CD14-positive monocyte (primary cell): ENCODE measurements around the gene ZNF700. TPM values are rescaled to one million over a fixed set of nuclear protein-coding genes. Genes with fewer than 3 reads are reported as not detected.
A peak's percentile ranks its signal among the peaks of the same experiment; 100 is the strongest.

Source experiments
- DNase-seq, 3 donors: peaks; one replicate each; pipeline ENCODE4 v3.0.0-alpha.2; 2011 to 2022
- H2AFZ ChIP-seq: 2 replicates; pipeline ENCODE4 v1.6.0; 2012; ENCODE audit warnings: mild to moderate bottlenecking, low read depth, low read length, inconsistent platforms; ENCODE audit not compliant: insufficient read depth, poor library complexity, severe bottlenecking
- H3K27ac ChIP-seq, 2 donors: 1 replicate in 1 of 2; 2 replicates in 1 of 2; pipeline ENCODE4 v1.5.1; 2012 to 2013; ENCODE audit warnings: low read length in 2 of 2, control low read depth in 1 of 2, inconsistent platforms in 1 of 2, low read depth in 1 of 2, mild to moderate bottlenecking in 1 of 2
- H3K27me3 ChIP-seq, 2 donors: one replicate each; pipeline versions ENCODE4 v1.6.0 to v1.6.1; 2011 to 2013; ENCODE audit warnings: low read length in 2 of 2; ENCODE audit not compliant: control insufficient read depth in 2 of 2, insufficient read depth in 2 of 2
- H3K36me3 ChIP-seq, 2 donors: replicated peaks in 1 of 2; 1 replicate in 1 of 2; 2 replicates in 1 of 2; pipeline versions ENCODE4 v1.5.1 to v1.6.1; 2012 to 2013; ENCODE audit warnings: low read length in 2 of 2, control low read depth in 1 of 2, inconsistent platforms in 1 of 2, mild to moderate bottlenecking in 1 of 2; ENCODE audit not compliant: insufficient read depth in 2 of 2, control insufficient read depth in 1 of 2
- H3K4me1 ChIP-seq, 2 donors: 1 replicate in 1 of 2; 2 replicates in 1 of 2; pipeline versions ENCODE4 v1.5.1 to v1.6.1; 2012 to 2013; ENCODE audit warnings: low read length in 2 of 2, control low read depth in 1 of 2, inconsistent platforms in 1 of 2, mild to moderate bottlenecking in 1 of 2, moderate library complexity in 1 of 2; ENCODE audit not compliant: insufficient read depth in 2 of 2, control insufficient read depth in 1 of 2
- H3K4me2 ChIP-seq: replicated peaks from 2 replicates; pipeline ENCODE3; 2012; ENCODE audit warnings: low read length, moderate library complexity, mild to moderate bottlenecking; ENCODE audit not compliant: poor library complexity, severe bottlenecking; ENCODE audit errors: extremely low read depth
- H3K4me3 ChIP-seq, 3 experiments: fragments of 200-600 bp in 1 of 3; sonication (generic) in 1 of 3; replicated peaks in 1 of 3; 1 replicate in 2 of 3; 2 replicates in 1 of 3; pipeline ENCODE4 v1.5.1; 2011 to 2013; ENCODE audit warnings: low read length in 3 of 3, mild to moderate bottlenecking in 3 of 3, control low read depth in 2 of 3, low read depth in 2 of 3, inconsistent platforms in 1 of 3, moderate library complexity in 1 of 3
- H3K79me2 ChIP-seq: 2 replicates; pipeline ENCODE4 v1.6.0; 2012; ENCODE audit warnings: mild to moderate bottlenecking, control low read depth, inconsistent platforms, low read length, moderate library complexity; ENCODE audit not compliant: insufficient read depth
- H3K9ac ChIP-seq: 2 replicates; pipeline ENCODE4 v1.6.0; 2017; ENCODE audit warnings: low read length, mild to moderate bottlenecking; ENCODE audit not compliant: insufficient read depth, poor library complexity, severe bottlenecking
- H3K9me3 ChIP-seq, 2 donors: replicated peaks in 1 of 2; 1 replicate in 1 of 2; 2 replicates in 1 of 2; pipeline versions ENCODE4 v1.5.1 to v1.6.1; 2012 to 2013; ENCODE audit warnings: low read length in 2 of 2, control low read depth in 1 of 2; ENCODE audit not compliant: control insufficient read depth in 1 of 2, insufficient read depth in 1 of 2
- H4K20me1 ChIP-seq: 2 replicates; pipeline ENCODE4 v1.6.0; 2012; ENCODE audit warnings: mild to moderate bottlenecking, low read length, control low read depth, moderate library complexity; ENCODE audit not compliant: insufficient read depth
- H3K27ac Mint-ChIP-seq, 7 donors: one replicate each; pipeline ENCODE4 v1.8.0; 2020; ENCODE audit warnings: mild to moderate bottlenecking in 7 of 7, mixed read lengths in 7 of 7, moderate library complexity in 6 of 7, inconsistent platforms in 2 of 7
- H3K27me3 Mint-ChIP-seq, 3 donors: one replicate each; pipeline ENCODE4 v1.8.0; 2021 to 2022; ENCODE audit warnings: low read depth in 3 of 3, mild to moderate bottlenecking in 3 of 3, mixed read lengths in 3 of 3, moderate library complexity in 3 of 3, inconsistent platforms in 1 of 3
- H3K36me3 Mint-ChIP-seq, 2 donors: one replicate each; pipeline ENCODE4 v1.8.0; 2020; ENCODE audit warnings: mixed read lengths in 2 of 2, inconsistent platforms in 1 of 2, mild to moderate bottlenecking in 1 of 2
- H3K4me1 Mint-ChIP-seq: one replicate; pipeline ENCODE4 v1.8.0; 2020; ENCODE audit warnings: mild to moderate bottlenecking, mixed read lengths
- H3K4me3 Mint-ChIP-seq, 2 donors: one replicate each; pipeline ENCODE4 v1.8.0; 2020; ENCODE audit warnings: mild to moderate bottlenecking in 2 of 2, mixed read lengths in 2 of 2, moderate library complexity in 1 of 2
- H3K9me3 Mint-ChIP-seq, 7 donors: one replicate each; pipeline ENCODE4 v1.8.0; 2020 to 2022; ENCODE audit warnings: mixed read lengths in 7 of 7, mild to moderate bottlenecking in 6 of 7, moderate library complexity in 6 of 7, inconsistent platforms in 2 of 7
- WGBS: methylation state at CpG from one replicate; pipeline ENCODE4 v1.1.5; 2013; ENCODE audit warnings: missing lambda C conversion rate; ENCODE audit not compliant: insufficient coverage; 5-methylcytosine and 5-hydroxymethylcytosine counted together
- intact Hi-C, 2 donors: fragments of 100-400 bp; cut with micrococcal nuclease; formaldehyde crosslinking; loops; one replicate each; pipeline versions ENCODE4 v1.15.0 to v1.15.1; 2023
- polyA plus RNA-seq, 3 donors: library from polyadenylated mRNA; depleted of rRNA in 1 of 3; unstranded in 2 of 3; stranded (reverse) in 1 of 3; fragments of 300-500 nt in 2 of 3; fragments of >200 nt in 1 of 3; fragmentation: Illumina TruSeq in 2 of 3; gene quantifications; 1 replicate in 2 of 3; 2 replicates in 1 of 3; pipeline ENCODE4 v1.2.3, GENCODE V29; 2012 to 2021
- TF ChIP-seq, protein P1 (sequence below): fragments of 200-600 bp; IDR thresholded peaks from one replicate; pipeline ENCODE4 v1.8.0; 2022; ENCODE audit warnings: antibody characterized with exemption, mild to moderate bottlenecking

ZNF700 gene
- polyA plus RNA-seq, 3 donors: 1.1 to 18.3 (median 1.2) TPM

DNA sequence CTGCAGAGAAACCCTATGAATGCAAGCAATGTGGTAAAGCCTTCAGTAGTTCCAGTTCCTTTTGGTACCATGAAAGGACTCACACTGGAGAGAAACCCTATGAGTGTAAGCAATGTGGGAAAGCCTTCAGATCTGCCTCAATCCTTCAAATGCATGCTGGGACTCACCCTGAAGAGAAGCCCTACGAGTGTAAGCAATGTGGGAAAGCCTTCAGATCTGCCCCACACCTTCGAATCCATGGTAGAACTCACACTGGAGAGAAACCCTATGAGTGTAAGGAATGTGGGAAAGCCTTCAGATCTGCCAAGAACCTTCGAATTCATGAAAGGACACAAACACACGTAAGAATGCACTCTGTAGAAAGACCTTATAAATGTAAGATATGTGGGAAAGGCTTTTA lies 54.6 kb downstream of the ZNF700 start:
- no peaks in the 10 kb centered on the region for H3K27me3 ChIP-seq
- H3K27me3 Mint-ChIP-seq: peaks cover 0 to 3% (median 2%) of the 10 kb centered on the region in 3 donors
- intact Hi-C loops: no loop called here
- H3K27ac ChIP-seq: no peak overlapping the region
- no peak overlapping the region for H3K9ac ChIP-seq
- peak overlapping the region in 1 of 3 experiments; percentile 42 for H3K4me3 ChIP-seq
- no peaks in the 10 kb centered on the region for H3K4me1 Mint-ChIP-seq
- H3K4me1 ChIP-seq: no peaks in the 10 kb centered on the region
- H3K36me3 ChIP-seq: peaks cover 13 to 32% of the 10 kb centered on the region in 2 donors
- H4K20me1 ChIP-seq: no peaks in the 10 kb centered on the region
- H3K9me3 Mint-ChIP-seq: peaks cover 39 to 92% (median 87%) of the 10 kb centered on the region in 7 donors
- DNase-seq: no peak
- no peak overlapping the region for H3K27ac Mint-ChIP-seq
- TF ChIP-seq, protein P1, sequence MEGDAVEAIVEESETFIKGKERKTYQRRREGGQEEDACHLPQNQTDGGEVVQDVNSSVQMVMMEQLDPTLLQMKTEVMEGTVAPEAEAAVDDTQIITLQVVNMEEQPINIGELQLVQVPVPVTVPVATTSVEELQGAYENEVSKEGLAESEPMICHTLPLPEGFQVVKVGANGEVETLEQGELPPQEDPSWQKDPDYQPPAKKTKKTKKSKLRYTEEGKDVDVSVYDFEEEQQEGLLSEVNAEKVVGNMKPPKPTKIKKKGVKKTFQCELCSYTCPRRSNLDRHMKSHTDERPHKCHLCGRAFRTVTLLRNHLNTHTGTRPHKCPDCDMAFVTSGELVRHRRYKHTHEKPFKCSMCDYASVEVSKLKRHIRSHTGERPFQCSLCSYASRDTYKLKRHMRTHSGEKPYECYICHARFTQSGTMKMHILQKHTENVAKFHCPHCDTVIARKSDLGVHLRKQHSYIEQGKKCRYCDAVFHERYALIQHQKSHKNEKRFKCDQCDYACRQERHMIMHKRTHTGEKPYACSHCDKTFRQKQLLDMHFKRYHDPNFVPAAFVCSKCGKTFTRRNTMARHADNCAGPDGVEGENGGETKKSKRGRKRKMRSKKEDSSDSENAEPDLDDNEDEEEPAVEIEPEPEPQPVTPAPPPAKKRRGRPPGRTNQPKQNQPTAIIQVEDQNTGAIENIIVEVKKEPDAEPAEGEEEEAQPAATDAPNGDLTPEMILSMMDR: no peak
- no peak overlapping the region for H3K4me3 Mint-ChIP-seq
- H3K4me2 ChIP-seq: no peak overlapping the region
- peaks cover 75 to 87% of the 10 kb centered on the region in 2 donors for H3K9me3 ChIP-seq
- no CpG with 5 or more reads among the region's 4 CpGs for WGBS
- H3K79me2 ChIP-seq: no peaks in the 10 kb centered on the region
- H2AFZ ChIP-seq: no peak overlapping the region
- peaks cover 37 to 51% of the 10 kb centered on the region in 2 donors for H3K36me3 Mint-ChIP-seq

DNA sequence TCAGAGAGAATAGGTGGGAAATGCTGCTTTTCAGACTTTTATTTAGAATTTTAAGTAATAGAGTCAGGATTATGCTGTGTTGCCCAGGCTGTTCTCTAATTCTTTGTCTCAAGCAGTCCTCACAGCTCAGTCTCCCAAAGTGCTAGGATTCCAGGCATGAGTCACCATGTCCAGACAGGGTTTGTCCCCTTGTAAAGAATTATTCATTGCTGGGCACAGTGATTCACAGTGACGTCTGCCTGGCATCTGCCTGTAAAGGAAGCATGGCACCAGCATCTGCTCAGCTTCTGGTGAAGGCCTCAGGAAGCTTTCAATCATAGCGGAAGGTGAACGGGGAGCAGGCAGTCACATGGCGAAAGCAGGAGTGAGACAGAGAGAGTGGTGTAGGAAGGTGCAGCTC lies 57.6 kb downstream of the ZNF700 start:
- H3K27ac Mint-ChIP-seq: no peak overlapping the region
- H3K79me2 ChIP-seq: peaks cover under 1% of the 10 kb centered on the region
- H3K4me3 Mint-ChIP-seq: no peak overlapping the region
- no peaks in the 10 kb centered on the region for H3K27me3 ChIP-seq
- 92% methylated on average over 1 of the region's 4 CpGs for WGBS
- peak in 1 of 3 donors; percentile 13 for DNase-seq
- H3K9me3 Mint-ChIP-seq: peaks cover 28 to 71% (median 62%) of the 10 kb centered on the region in 7 donors
- H3K36me3 Mint-ChIP-seq: peaks cover 17 to 31% of the 10 kb centered on the region in 2 donors
- H3K4me1 ChIP-seq: peaks cover 0 to 4% of the 10 kb centered on the region in 2 donors
- intact Hi-C loops: loop anchor here in 1 of 2 donors (10.0 kb wide), 1 partner anchor 168 kb away; the partner anchor contains the start of gene ZNF440
- peaks cover 11 to 21% of the 10 kb centered on the region in 2 donors for H3K36me3 ChIP-seq
- no peak overlapping the region for H2AFZ ChIP-seq
- no peak overlapping the region for H3K9ac ChIP-seq
- TF ChIP-seq, protein P1: no peak
- H3K4me2 ChIP-seq: no peak overlapping the region
- no peak overlapping the region for H3K4me3 ChIP-seq
- H3K4me1 Mint-ChIP-seq: peaks cover 2% of the 10 kb centered on the region
- peaks cover 0 to 8% (median 2%) of the 10 kb centered on the region in 3 donors for H3K27me3 Mint-ChIP-seq
- no peaks in the 10 kb centered on the region for H4K20me1 ChIP-seq
- H3K27ac ChIP-seq: no peak overlapping the region
- H3K9me3 ChIP-seq: peaks cover 48 to 59% of the 10 kb centered on the region in 2 donors
